Measurements from ENCODE around the gene ALDH1B1. TPM values are rescaled to one million over a fixed set of nuclear protein-coding genes. Genes with fewer than 3 reads are reported as not detected.

ALDH1B1 gene
- total and polyA plus RNA-seq, 9 of the 15 experiments (the other 6 are each of a cell fraction or from before 2014, with no cell fraction given), result 8.6 to 46.5 (median 30.8) TPM

GRCh38 chr9:38435521-38435920, 43.0 kb downstream of the ALDH1B1 start:
- DNase-seq (ENCODE audit: extremely low read depth in 1 of 4, low spot score in 3 of 4) (no peak), FAIRE-seq (no peak), ATAC-seq (no peak)
- POLR2A ChIA-PET, result no interaction called here
- no peak overlapping the region for H3K4me3 ChIP-seq
- no TSS peak for BruUV-seq (replicated peaks)
- H4K20me1 ChIP-seq (replicated peaks; ENCODE audit: control insufficient read depth, insufficient read depth, low read length), result 0 out of 2 replicates have a peak, but pooled peaks cover 2% of the 10 kb centered on the region
- H3K27me3 ChIP-seq (ENCODE audit: control insufficient read depth in 2 of 2, insufficient read depth in 2 of 2, low read length in 2 of 2), result peaks cover 0 to 29% of the 10 kb centered on the region in 2 experiments; a peak in 2 of 5 replicates
- H2AFZ ChIP-seq (ENCODE audit: low read depth, low read length), result no peak overlapping the region
- no peak overlapping the region for H3K4me2 ChIP-seq (ENCODE audit: insufficient read depth, low read length)
- no peaks in the 10 kb centered on the region for H3K9me3 ChIP-seq (replicated peaks; ENCODE audit: control insufficient read depth, insufficient read depth, low read depth, low read length)
- H3K9ac ChIP-seq (ENCODE audit: insufficient read depth in 1 of 2, low read depth in 2 of 2, low read length in 2 of 2), result no peak overlapping the region
- intact Hi-C loops (cut with micrococcal nuclease), result no loop called here
- CTCF ChIA-PET (ENCODE audit: low intra/inter-chr PET ratio), result no interaction called here
- H3K79me2 ChIP-seq (ENCODE audit: control insufficient read depth, insufficient read depth, low read length), result no peaks in the 10 kb centered on the region
- no peak for TF ChIP-seq COPS2 (conservative IDR thresholded peaks at IDR 0.05)
- TF ChIP-seq CBFB (CRISPR knock-in tag; IDR thresholded peaks at IDR 0.05), result no peak
- TF ChIP-seq THRAP3 (IDR thresholded peaks at IDR 0.05; ENCODE audit: borderline replicate concordance), result no peak
- no peak for TF ChIP-seq ZFP36 (IDR thresholded peaks at IDR 0.05; ENCODE audit: low read depth, low read length, partially characterized antibody)
- no peak for TF ChIP-seq GATAD2A (IDR thresholded peaks at IDR 0.05)
- no peak for TF ChIP-seq ZNF445 (CRISPR knock-in tag; IDR thresholded peaks at IDR 0.05; ENCODE audit: low read depth)
- TF ChIP-seq FOXM1 (IDR thresholded peaks at IDR 0.05; ENCODE audit: low read depth), result no peak
- TF ChIP-seq FOXM1 (CRISPR knock-in tag; IDR thresholded peaks at IDR 0.05; ENCODE audit: low read depth), result no peak
- TF ChIP-seq, protein P1, sequence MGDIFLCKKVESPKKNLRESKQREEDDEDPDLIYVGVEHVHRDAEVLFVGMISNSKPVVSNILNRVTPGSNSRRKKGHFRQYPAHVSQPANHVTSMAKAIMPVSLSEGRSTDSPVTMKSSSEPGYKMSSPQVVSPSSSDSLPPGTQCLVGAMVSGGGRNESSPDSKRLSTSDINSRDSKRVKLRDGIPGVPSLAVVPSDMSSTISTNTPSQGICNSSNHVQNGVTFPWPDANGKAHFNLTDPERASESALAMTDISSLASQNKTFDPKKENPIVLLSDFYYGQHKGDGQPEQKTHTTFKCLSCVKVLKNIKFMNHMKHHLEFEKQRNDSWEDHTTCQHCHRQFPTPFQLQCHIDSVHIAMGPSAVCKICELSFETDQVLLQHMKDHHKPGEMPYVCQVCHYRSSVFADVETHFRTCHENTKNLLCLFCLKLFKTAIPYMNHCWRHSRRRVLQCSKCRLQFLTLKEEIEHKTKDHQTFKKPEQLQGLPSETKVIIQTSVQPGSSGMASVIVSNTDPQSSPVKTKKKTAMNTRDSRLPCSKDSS (IDR thresholded peaks at IDR 0.05; ENCODE audit: low read depth, partially characterized antibody), result no peak
- TF ChIP-seq DPF2 (IDR thresholded peaks at IDR 0.05), result no peak
- TF ChIP-seq, protein P2, sequence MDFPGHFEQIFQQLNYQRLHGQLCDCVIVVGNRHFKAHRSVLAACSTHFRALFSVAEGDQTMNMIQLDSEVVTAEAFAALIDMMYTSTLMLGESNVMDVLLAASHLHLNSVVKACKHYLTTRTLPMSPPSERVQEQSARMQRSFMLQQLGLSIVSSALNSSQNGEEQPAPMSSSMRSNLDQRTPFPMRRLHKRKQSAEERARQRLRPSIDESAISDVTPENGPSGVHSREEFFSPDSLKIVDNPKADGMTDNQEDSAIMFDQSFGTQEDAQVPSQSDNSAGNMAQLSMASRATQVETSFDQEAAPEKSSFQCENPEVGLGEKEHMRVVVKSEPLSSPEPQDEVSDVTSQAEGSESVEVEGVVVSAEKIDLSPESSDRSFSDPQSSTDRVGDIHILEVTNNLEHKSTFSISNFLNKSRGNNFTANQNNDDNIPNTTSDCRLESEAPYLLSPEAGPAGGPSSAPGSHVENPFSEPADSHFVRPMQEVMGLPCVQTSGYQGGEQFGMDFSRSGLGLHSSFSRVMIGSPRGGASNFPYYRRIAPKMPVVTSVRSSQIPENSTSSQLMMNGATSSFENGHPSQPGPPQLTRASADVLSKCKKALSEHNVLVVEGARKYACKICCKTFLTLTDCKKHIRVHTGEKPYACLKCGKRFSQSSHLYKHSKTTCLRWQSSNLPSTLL (IDR thresholded peaks at IDR 0.05), result no peak
- TF ChIP-seq ATF1 (CRISPR knock-in tag; IDR thresholded peaks at IDR 0.05), result no peak
- TF ChIP-seq ATF1 (tag; IDR thresholded peaks at IDR 0.05), result no peak
- no peak for TF ChIP-seq NCOA1 (IDR thresholded peaks at IDR 0.05; ENCODE audit: low read depth)
- TF ChIP-seq ZBTB17 (CRISPR knock-in tag; IDR thresholded peaks at IDR 0.05), result no peak
- H3K4me1 ChIP-seq (replicated peaks in 1 of 2; ENCODE audit: control insufficient read depth in 2 of 2, insufficient read depth in 2 of 2, low read length in 2 of 2), result no peaks in the 10 kb centered on the region
- no peak overlapping the region for H3K27ac ChIP-seq (ENCODE audit: extremely low read depth, low read depth, low read length)
- in situ Hi-C loops (cut with MboI), result no loop called here
- no peaks in the 10 kb centered on the region for H3K9me1 ChIP-seq (ENCODE audit: control insufficient read depth, insufficient read depth, low read length)
- no peaks in the 10 kb centered on the region for H3K36me3 ChIP-seq (ENCODE audit: control insufficient read depth, insufficient read depth, low read length)
- WGBS (ENCODE audit: insufficient coverage, low coverage, missing lambda C conversion rate), result 0% methylated on average over 2 of the region's 2 CpGs
